Stomach (tissue), 4 donors: ENCODE measurements around the gene LRRC74A.

Experiments used
- CTCF ChIP-seq, 7 experiments: fragments of 450-650 bp in 4 of 7; fragments of 200-600 bp in 3 of 7; sonication (generic) in 3 of 7; IDR thresholded peaks; one replicate each; pipeline ENCODE4 v1.5.1; 2016 to 2019; ENCODE audit warnings: antibody characterized with exemption in 7 of 7, control low read depth in 2 of 7, mild to moderate bottlenecking in 1 of 7
- POLR2A ChIP-seq, 4 donors: fragments of 450-650 bp; IDR thresholded peaks; one replicate each; pipeline ENCODE4 v1.6.1; 2016; ENCODE audit warnings: antibody characterized with exemption in 4 of 4, control low read depth in 2 of 4, mild to moderate bottlenecking in 1 of 4, moderate library complexity in 1 of 4
- POLR2AphosphoS5 ChIP-seq, 3 donors: sonication (generic); formaldehyde crosslinking; IDR thresholded peaks; one replicate each; pipeline ENCODE4 v1.6.1; 2016; ENCODE audit warnings: antibody characterized with exemption in 3 of 3

DNA sequence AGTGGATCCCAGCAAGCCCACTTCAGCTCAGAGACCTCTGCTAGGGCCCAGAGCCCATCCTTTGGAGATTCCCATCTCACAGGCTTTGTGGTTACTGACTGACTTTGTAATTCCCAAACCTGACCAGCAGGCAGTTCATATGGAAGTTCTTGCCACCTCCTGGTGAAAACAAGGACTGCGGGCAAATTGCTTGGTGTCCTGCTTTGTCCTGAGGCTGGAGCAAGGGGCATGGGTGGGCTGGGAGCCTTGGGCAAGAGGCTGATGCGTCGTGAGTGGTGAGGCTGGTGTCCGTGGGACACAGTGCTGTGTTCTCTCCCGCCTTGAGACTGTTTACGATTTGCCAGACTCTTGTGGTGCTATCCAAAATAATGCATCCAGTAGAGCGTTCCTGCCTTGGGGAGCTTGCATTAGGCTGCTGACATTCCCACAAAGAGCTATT is 91.0 kb downstream of the LRRC74A start:
- TF ChIP-seq POLR2A (IDR thresholded peaks at IDR 0.05) (no peak), POLR2AphosphoS5 (IDR thresholded peaks at IDR 0.05) (peak in 1 of 3 donors; percentile 6), CTCF (IDR thresholded peaks at IDR 0.05) (peak in 4 of 7 experiments; percentile 45 to 81 (median 60))
